ENCODE results near the gene TRPT1. TPM values are rescaled to one million over a fixed set of nuclear protein-coding genes. Genes with fewer than 3 reads are reported as not detected.

The TRPT1 gene
- total RNA-seq, 2 donors from 2014 or later, result 45.6 to 60.4 TPM

- no peaks in the 10 kb centered on the region for H3K9me3 Mint-ChIP-seq
- no peaks in the 10 kb centered on the region for H3K4me1 Mint-ChIP-seq
- TF ChIP-seq CTCF (conservative IDR thresholded peaks at IDR 0.05), result no peak
- H3K27ac Mint-ChIP-seq, result no peak overlapping the region
- H3K27ac ChIP-seq (ENCODE audit: low read depth, low read length), result no peak overlapping the region
- 93 to 100% methylated on average over 1 to 11 of the region's 11 CpGs for WGBS, 2 experiments (ENCODE audit: insufficient coverage in 1 of 2, insufficient read length in 1 of 2)
- H3K9ac ChIP-seq (ENCODE audit: extremely low read depth, low read length, poor library complexity, severe bottlenecking), result no peak overlapping the region
- H3K27me3 Mint-ChIP-seq (ENCODE audit: insufficient read depth), result no peaks in the 10 kb centered on the region
- peaks cover 12% of the 10 kb centered on the region for H3K36me3 ChIP-seq (ENCODE audit: control insufficient read depth, insufficient read depth, low read length)
- no peak for DNase-seq
- no peaks in the 10 kb centered on the region for H3K9me3 ChIP-seq (ENCODE audit: control insufficient read depth, low read length)
- peaks cover 24% of the 10 kb centered on the region for H3K36me3 Mint-ChIP-seq (ENCODE audit: low read depth)
- H3K4me1 ChIP-seq (ENCODE audit: control insufficient read depth, insufficient read depth, low read length), result no peaks in the 10 kb centered on the region
- H3K4me3 Mint-ChIP-seq, result no peak overlapping the region
- no peak overlapping the region for H3K4me3 ChIP-seq (ENCODE audit: low read length)
- H3K27me3 ChIP-seq (ENCODE audit: control insufficient read depth, insufficient read depth, low read length, poor library complexity, severe bottlenecking), result no peaks in the 10 kb centered on the region
These were observed 7.2 kb downstream of the TRPT1 start for GRCh38 chr11:64218628-64219353.

- Mint-ChIP-seq H3K9me3 (no peaks in the 10 kb centered on the region), H3K27ac (no peak overlapping the region), H3K4me1 (no peaks in the 10 kb centered on the region), H3K27me3 (ENCODE audit: insufficient read depth) (no peaks in the 10 kb centered on the region), H3K36me3 (ENCODE audit: low read depth) (peaks cover 31% of the 10 kb centered on the region), H3K4me3 (no peak overlapping the region)
- no peak overlapping the region for H3K9ac ChIP-seq (ENCODE audit: extremely low read depth, low read length, poor library complexity, severe bottlenecking)
- H3K9me3 ChIP-seq (ENCODE audit: control insufficient read depth, low read length), result no peaks in the 10 kb centered on the region
- no peaks in the 10 kb centered on the region for H3K27me3 ChIP-seq (ENCODE audit: control insufficient read depth, insufficient read depth, low read length, poor library complexity, severe bottlenecking)
- no peaks in the 10 kb centered on the region for H3K4me1 ChIP-seq (ENCODE audit: control insufficient read depth, insufficient read depth, low read length)
- DNase-seq, result no peak
- TF ChIP-seq CTCF (conservative IDR thresholded peaks at IDR 0.05), result peak; percentile 46
- no peak overlapping the region for H3K27ac ChIP-seq (ENCODE audit: low read depth, low read length)
- no peak overlapping the region for H3K4me3 ChIP-seq (ENCODE audit: low read length)
- WGBS, 2 experiments (ENCODE audit: insufficient coverage in 1 of 2, insufficient read length in 1 of 2), result 94 to 95% methylated on average over 6 of the region's 6 CpGs
- H3K36me3 ChIP-seq (ENCODE audit: control insufficient read depth, insufficient read depth, low read length), result peaks cover 16% of the 10 kb centered on the region
These were observed 9.1 kb downstream of the TRPT1 start for GRCh38 chr11:64216879-64217278.

DNA sequence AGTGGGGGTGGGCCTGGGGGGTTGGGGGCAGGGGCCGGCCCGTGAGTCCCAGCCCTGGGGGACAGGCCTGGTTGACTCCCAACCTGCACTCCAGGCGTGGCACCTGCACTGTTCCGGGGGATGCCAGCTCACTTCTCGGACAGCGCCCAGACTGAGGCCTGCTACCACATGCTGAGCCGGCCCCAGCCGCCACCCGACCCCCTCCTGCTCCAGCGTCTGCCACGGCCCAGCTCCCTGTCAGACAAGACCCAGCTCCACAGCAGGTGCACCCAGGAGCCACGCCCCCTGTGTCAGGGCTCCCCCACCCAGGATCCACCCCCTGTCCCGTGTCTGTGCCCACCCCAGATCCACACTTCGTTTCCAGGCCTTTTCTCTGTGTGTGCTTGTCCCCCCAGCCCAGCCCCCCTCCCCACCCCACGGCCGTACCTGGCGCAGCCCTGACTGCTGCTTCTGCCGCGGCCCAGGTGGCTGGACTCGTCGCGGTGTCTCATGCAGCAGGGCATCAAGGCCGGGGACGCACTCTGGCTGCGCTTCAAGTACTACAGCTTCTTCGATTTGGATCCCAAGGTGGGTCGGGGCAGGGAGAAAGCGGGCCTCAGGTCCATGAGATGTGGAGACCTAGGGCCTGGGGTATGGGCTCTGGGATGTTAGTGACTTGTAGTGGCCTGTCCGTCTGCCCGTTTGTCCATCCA, 14.7 kb downstream of the TRPT1 start:
- no peak overlapping the region for H3K27ac ChIP-seq (ENCODE audit: low read depth, low read length)
- H3K27me3 ChIP-seq (ENCODE audit: control insufficient read depth, insufficient read depth, low read length, poor library complexity, severe bottlenecking), result no peaks in the 10 kb centered on the region
- H3K9ac ChIP-seq (ENCODE audit: extremely low read depth, low read length, poor library complexity, severe bottlenecking), result no peak overlapping the region
- Mint-ChIP-seq H3K36me3 (ENCODE audit: low read depth) (peaks cover 27% of the 10 kb centered on the region), H3K4me1 (no peaks in the 10 kb centered on the region), H3K27me3 (ENCODE audit: insufficient read depth) (no peaks in the 10 kb centered on the region), H3K4me3 (no peak overlapping the region), H3K27ac (no peak overlapping the region), H3K9me3 (no peaks in the 10 kb centered on the region)
- DNase-seq, result no peak
- no peak for TF ChIP-seq CTCF (conservative IDR thresholded peaks at IDR 0.05)
- H3K36me3 ChIP-seq (ENCODE audit: control insufficient read depth, insufficient read depth, low read length), result peaks cover 20% of the 10 kb centered on the region
- WGBS, 2 experiments (ENCODE audit: insufficient coverage in 1 of 2, insufficient read length in 1 of 2), result 93 to 98% methylated on average over 11 to 30 of the region's 30 CpGs
- no peak overlapping the region for H3K4me3 ChIP-seq (ENCODE audit: low read length)
- no peaks in the 10 kb centered on the region for H3K9me3 ChIP-seq (ENCODE audit: control insufficient read depth, low read length)
- H3K4me1 ChIP-seq (ENCODE audit: control insufficient read depth, insufficient read depth, low read length), result no peaks in the 10 kb centered on the region
